ENCODE data around the gene SPINK13.
"Not testable (repeated sequence)": the region's sequence is repeated elsewhere in the genome, so short reads cannot be mapped to it uniquely, and the experiment has no call there.

SPINK13 gene, protein sequence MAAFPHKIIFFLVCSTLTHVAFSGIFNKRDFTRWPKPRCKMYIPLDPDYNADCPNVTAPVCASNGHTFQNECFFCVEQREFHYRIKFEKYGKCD

DNA sequence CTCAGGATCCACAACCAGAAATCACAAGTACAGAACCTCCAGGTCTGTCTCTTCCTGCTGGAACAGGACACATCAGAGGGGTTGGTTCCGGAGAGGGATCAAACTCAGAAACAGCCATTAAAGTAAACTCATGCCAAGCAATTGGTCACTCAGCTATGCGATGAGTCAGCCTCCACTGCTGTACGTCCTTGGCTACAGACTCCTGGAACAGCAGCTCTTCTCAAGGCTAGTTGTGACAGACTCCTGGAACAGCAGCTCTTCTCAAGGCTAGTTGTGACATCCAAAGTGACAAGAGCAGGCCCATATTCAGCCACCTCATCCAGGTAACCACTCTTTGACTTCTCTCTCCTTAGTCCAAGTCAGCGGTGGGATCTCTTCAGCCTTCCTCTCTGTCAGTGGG, at the start of gene SPINK13:
SPINK13 (plus strand) TSS at position 229 of the 400 bp plus-strand sequence. CDS start 1,279 bp downstream, outside the sequence.
- no peak for DNase-seq (ENCODE audit: low spot score)

DNA sequence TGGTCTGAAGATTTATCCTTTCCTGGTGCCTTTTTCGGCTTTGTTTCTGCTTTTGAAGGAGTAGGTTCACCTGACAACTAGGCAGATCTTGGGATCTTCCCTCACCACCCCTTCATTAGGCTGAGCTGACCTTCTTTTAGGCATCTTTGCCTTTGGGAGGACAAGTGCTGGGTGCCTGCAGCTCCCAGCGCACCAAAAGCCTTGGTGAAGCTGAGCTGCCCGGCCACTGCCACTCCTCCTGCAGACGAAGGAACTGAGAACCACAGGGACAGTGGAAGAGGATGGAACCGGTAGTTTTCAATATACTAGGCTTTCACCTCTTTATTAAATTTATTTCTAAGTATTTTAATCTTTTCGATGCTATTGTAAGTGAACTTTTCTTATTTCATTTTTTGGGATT, 47.1 kb upstream of the SPINK13 start:
- no peak for DNase-seq (ENCODE audit: low spot score)

DNA sequence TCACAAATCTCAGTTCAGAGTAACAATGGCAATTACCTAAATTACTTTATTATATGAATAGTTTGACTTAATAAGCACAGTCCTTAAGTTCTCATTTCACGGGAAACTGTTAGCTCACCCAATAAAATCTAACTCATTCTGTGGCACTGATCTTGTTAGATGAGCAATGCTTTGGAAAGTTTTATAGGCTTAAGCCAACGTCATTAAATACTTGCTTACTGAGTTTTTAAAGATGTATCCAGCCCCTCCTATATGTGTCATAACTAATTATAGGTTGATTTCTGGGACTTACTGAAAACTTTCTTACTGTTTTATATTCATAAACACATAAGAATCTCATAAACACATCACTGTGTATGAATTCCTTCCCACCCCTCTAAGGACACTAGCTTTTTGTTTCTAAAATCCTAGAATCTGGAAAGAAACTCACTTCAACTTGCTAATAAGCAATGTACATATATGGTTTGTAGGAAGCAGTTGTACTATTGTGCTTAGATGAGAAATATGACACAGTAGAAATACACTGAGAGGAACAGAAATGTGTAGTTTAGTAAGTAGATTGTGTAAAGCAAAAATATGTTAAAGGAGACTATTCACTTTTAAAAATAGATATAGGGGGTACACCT, 44.4 kb upstream of the SPINK13 start:
- no peak for DNase-seq (ENCODE audit: low spot score)

DNA sequence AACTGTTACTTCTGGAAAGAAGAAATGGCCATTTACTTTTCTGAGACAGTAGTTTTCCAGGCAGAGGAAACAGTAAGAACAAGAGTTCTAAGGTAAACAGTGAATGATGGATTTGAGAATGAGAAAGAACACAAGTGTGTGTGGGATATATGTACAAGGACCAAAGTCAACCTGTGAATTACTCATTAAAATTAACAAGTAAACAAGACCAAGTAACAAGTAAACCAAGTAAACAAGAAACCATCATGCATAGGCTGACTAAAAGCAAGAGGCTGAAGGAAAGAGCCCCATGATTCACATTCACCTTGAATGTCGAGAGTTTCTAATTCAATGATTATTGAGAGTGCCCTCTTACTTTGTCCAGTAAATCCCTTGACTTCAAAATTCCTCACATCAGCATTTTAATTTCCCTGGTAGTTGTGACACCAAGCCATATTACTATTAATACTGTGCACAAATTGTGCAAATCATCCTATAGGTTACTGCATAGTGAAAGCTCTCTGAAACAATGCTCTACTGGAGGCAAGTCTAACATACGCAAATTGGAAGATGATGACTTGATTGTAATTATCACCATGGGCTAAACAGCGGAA, 40.1 kb upstream of the SPINK13 start:
- DNase-seq (ENCODE audit: low spot score): no peak

DNA sequence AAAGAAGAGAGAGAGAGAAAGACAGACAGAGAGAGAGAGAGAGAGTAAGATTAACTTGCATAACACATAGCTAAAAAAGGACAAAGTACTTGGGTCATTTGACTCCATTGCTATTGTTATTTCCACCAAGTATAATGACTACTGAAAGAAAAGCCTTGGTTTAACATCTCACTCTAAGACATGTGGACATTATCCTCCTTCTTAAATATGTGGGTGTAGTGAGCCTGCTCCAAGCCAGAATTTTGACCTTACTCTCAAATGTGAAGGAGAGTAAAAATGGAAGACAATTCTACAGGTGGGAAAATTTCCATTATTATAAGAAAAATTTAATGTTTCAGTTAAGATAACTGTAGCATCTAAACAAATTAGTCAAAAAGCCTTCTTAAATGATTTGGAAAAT, 38.8 kb upstream of the SPINK13 start:
- no peak for DNase-seq (ENCODE audit: low spot score)

DNA sequence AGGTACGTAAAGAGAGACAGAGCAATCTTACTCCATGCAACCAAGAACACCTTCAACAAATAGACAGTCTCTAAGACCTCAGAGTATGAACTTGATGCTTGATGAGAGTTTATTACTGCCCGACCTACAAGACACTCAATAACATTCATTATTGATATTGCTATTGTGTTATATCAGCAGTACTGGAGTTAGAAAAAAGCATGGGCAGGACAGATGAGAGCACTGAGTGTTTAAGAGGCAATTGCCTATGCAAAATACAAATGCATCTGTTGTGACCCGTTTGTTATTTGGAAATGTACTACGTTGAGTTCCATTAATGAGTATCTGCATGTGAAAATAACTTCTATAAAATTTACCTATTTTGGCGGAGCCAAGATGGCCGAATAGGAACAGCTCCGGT, 38.4 kb upstream of the SPINK13 start:
- no peak for DNase-seq (ENCODE audit: low spot score)

DNA sequence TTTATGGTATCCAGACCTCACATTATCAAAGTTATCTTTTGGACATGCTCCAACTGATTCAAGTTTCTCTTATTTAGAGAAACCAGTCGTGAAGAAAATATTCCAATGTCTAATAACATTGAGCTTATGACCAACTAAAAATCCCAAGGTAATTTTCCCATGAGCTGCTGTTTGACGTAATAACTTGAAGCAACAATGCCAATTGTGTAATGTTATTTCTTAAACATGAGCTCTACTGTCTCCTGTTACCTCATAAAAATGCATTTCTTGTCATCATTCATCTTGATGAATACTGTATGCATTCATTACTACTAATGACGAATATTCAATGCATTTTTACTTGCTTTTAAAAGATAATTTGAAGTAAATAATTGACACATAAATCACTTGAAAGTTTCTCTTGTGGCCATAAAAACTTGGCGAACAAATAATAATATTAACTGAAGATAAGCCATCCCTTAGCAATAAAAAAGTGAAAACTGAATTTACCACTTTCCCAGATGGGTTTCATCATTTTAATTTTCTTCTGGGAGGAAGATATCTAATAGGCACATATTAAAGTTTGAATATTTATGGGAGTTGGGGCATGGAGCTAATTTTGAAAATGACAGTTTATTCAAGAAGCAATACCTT, 30.7 kb upstream of the SPINK13 start:
- DNase-seq (ENCODE audit: low spot score): no peak

DNA sequence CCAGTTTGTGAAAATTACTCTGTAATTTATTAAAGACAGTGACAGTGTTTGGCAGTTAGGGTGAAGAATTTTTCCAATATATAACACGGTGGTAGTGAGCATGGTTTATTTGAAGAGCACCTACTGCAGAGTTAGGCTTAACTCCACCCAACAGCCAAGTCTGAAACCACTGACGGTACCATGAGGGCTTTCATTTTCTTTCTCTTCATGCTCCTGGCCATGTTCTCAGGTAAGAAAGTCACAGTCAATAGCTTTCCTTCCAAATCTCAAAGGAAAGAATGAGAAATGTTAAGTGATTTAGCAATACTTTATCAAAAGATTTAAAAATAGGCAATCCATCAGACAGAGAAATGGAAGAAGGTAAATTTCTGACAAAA, 30.2 kb upstream of the SPINK13 start, which contains the start of gene MARCOL:
MARCOL (plus strand) TSS at position 108 of the 377 bp plus-strand sequence; CDS start at position 181, 73 bp downstream.
- DNase-seq (ENCODE audit: low spot score): no peak

DNA sequence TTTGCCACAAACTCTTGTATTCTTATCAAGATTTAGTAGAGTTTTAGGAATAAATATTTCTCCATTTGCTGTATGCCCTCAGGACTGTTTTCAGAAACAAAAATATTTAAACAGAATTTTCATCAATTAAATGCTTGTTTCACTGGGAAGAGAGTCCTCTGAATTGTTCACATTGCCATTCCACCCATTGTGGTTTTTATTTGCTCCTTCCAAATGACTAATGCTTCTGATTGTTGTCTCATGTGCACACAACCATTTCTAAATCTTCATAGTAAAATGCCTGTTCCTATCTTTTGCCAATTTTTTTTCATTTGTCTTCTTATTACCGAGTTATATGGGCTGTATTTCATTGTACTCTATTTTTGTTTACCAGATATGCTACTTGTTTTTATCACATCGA, 19.7 kb upstream of the SPINK13 start:
- DNase-seq (ENCODE audit: low spot score): no peak

DNA sequence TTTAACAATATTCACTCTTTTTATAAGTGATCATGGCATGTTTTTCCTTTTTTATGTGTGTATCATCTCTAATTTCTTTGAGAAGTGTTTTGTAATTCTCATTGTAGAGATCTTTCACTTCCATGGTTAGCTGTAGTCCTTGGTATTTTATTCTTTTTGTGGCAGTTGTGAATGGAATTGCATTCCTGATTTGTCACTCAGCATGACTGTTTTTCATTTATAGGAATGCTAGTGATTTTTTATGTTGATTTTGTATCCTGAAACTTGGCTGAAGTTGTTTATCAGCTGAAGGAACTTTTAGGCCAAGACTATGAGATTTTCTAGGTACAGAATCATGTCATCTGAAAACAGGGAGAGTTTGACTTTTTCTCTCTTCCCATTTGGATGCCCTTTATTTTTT, 13.1 kb upstream of the SPINK13 start:
- DNase-seq (ENCODE audit: low spot score): no peak

DNA sequence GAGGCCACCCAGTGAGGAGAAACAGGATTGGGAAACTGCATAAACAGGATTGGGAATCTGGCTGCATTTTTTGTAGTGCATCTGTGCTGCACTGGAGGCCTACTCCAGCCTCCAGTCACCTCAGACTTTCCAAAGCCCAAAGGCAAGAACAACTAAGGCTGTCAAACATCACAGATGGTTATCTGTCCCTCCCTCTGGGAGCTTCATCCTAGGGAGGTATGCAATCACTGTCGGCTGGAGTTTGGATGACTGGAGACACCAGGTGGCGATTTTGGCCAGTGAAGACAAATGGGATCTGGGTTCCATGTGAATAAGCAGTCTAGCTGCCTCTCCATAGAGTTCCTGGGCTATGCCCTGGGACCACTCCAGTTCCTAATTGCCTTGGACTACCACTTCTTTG, 9.3 kb upstream of the SPINK13 start:
- no peak for DNase-seq (ENCODE audit: low spot score)

DNA sequence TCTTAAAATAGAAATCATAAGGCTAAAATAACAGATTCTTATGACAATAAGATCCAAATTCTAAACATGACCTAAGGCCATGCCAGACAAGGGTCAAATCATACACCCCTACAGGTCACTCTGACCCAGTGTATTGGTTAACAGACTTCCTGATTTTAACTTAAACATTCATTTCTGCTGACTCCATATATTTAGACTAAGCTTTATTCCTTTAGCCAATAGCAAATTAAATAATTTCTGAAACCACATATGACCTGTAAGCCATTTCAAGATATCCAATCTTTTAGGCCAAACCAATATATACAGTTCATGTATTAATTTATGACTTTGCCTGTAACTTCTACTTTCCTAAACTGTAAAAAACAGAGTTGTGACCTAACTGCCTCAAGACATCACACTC, 7.4 kb upstream of the SPINK13 start:
- no peak for DNase-seq (ENCODE audit: low spot score)

DNA sequence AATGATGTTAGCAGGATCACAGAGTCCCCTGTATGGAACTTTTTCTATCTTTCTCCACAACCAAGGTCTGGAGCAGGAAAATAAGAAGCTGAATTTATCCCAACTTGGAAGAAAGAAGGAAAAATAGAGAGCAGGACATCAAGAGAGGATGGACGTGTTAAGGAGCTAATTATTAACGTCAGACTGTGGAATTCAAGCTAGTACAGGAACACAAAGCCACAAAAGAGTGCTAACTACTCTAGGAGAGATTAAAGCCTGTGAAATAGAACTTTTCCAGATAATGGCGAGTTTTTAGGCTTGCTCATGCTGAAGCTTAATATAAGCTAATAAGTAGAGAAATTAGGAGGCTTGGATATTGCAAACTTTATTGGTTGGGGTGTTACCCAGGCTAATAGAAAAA, 632 bp upstream of the SPINK13 start:
- no peak for DNase-seq (ENCODE audit: low spot score)

DNA sequence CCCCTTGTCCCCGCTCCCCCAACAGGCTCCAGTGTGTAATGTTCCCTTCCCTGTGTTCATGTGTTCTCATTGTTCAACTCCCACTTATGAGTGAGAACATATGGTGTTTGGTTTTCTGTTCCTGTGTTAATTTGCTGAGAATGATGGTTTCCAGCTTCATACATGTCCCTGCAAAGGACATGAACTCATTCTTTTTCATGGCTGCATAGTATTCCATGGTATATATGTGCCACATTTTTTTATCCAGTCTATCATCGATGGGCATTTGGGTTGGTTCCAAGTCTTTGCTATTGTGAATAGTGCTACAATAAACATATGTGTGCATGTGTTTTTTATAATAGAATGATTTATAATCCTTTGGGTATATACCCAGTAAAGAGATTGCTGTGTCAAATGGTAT, 6.5 kb downstream of the SPINK13 start:
- not testable (repeated sequence) for DNase-seq (ENCODE audit: low spot score)

DNA sequence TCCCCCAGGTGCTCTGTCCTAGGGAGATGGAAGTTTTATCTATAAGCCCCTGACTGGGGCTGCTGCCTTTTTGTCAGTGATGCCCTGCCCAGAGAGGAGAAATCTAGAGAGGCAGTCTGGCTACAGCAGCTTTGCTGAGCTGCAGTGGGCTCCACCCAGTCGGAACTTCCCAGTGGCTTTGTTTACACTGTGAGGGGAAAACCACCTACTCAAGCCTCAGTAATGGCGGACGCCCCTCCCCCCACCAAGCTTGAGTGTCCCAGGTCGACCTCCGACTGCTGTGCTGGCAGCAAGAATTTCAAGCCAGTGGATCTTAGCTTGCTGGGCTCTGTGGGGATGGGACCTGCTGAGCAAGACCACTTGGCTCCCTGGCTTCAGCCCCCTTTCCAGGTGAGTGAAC, 12.3 kb downstream of the SPINK13 start:
- DNase-seq (ENCODE audit: low spot score): not testable (repeated sequence)

DNA sequence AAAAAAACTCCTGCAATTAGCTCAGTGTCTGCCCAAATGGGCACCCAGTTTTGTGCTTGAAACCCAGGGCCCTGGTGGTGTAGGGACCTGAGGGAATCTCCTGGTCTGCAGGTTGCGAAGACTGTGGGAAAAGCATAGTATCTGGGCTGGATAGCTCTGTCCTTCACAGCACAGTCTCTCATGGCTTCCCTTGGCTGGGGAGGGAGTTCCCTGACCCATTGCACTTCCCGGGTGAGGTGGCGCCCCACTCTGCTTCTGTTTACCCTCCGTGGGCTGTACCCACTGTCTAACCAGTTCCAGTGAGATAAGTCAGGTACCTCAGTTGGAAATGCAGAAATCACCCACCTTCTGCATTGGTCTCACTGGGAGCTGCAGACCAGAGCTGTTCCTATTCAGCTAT, 12.7 kb downstream of the SPINK13 start:
- not testable (repeated sequence) for DNase-seq (ENCODE audit: low spot score)

DNA sequence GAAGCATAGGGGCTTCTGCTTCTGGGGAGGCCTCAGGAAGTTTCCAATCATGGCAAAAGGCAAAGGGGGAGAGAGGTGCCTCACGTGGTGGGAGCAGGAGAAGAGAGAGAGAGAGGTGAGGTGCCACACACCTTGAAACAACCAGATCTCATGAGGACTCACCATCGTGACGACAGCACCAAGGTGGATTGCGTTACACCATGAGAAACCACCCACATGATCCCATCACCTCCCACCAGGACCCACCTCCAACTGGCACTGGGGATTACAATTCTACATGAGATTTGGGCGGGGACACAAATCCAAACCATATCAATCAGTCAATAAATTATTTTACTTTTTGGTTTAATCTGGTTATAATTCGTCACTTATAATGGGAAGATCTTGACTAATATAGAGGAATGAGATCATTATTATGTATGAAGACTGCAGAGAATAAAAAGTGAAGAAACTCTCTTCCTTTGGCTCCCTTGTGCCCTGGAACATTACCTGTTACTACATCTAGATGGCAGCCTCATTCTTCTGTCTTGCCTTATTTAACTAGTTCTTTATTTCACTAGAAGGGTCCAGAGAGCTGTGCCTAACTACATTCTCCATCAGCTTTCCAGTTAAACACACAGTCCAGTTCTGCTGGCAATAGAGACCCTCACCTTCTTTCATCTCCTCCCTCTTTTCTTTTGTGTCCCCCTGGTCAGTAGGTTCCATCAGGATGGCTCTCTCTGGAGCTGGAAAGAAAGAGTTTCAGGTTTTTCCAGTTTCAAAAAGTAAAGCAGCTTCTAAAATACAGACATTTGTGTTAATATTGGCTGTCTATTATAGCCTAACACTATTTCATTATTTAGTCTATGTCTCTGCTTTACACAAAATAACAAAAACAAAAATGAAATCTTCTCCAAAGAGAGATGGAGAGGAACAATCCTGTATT, 21.9 kb downstream of the SPINK13 start:
- DNase-seq (ENCODE audit: low spot score): no peak

DNA sequence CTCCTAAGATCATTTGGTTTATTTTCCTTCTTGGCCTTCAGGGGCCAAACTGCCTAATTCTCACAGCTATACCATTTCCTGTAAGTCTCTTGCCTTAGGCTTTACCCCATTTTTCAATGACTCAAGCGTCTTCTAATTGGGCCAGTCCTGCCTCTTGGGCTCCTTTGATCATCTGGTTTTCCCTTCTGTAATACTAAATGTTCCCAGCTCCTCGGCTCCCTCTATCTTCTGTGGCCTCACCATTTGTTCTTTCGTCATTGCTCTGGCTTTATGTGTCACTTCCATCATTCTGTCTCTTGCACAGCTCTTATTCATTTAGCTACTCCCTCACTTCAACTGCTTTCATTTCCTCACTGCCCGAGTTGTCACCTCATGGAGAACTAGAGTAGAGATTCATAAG, 29.1 kb downstream of the SPINK13 start:
- no peak for DNase-seq (ENCODE audit: low spot score)

DNA sequence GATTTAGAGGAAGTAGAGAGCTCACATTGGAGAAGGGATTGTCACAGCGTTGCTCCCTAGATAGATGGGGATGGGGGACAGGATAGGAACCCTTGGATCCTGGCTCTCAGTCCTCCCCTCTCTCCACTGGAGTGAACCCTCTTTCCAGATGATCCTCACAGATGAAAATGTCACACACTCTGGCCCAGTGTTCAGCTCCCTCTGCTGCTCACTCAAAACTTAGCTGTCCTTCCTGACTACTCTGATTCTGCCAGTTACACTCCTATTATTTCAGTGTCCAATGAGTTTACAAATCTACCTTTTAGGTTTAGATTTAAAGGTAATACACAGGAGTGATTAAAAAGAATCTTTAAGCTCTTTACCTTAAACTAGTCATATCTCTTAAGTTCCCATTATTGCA, 37.9 kb downstream of the SPINK13 start:
- no peak for DNase-seq (ENCODE audit: low spot score)

DNA sequence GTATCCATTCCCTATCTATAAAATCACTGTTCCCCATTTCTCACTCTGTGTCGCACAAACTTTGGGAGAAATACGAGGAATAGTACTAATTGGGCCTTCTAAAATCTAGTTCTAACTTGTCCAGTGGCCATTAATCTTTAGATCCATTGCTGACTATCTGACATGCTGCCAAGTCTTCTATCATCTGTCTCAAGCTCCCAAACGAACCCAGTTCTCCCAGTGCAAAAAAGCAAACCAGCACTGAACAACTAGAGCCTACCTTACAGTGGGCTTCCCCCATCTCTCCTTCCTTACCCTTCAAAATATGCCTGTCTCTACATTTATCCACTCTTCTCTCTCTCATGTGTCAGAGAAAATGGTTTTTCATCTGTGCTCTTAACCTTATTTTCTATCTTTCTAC, 40.4 kb downstream of the SPINK13 start:
- DNase-seq (ENCODE audit: low spot score): no peak

DNA sequence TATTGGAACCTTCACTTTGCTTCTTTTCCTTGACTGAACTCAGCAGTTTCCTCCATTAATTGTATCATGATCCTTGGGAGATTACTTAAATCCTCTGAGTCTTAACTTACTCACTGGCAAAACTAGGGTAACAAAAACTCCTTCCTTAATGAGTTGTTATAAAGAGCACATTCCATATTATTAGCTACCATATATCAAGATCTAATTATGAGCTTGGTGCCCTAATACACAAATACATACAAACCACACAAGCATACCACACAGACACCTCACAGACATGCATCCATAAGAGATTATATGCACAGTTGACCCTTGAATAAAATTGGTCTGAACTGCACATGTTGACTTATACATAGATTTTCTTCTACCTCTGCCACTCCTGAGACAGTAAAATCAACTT, 41.2 kb downstream of the SPINK13 start:
- DNase-seq (ENCODE audit: low spot score): no peak

DNA sequence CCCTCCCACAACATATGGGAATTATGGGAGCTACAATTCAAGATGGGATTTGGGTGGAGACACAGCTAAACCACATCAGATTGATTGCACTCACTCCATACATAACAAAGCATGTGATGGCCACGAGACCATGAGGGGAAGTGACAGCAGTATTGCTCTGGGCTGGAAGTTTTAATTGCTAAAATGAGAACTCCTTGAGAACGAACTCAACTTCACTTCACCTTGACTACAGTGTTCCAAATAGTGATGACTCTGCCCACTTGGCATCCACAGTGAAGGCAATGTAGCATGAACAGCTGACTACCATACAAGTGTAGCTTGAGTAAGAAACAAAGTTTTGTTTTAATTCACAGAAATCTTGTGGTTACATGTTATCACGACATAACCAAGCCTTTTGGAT, 42.9 kb downstream of the SPINK13 start:
- DNase-seq (ENCODE audit: low spot score): no peak

Data from CD4-positive, alpha-beta T cell treated with Interleukin-2 at 100 ng/mL for 4 hours (primary cell).